Activated CD8-positive, alpha-beta memory T cell treated with anti-CD3 and anti-CD28 coated beads, Interleukin-2, amount 10 ng/mL, durations not matched to agents 7 days and 5 days (primary cell): ENCODE results near the gene F11R. TPM values are rescaled to one million over a fixed set of nuclear protein-coding genes. Genes with fewer than 3 reads are reported as not detected.
"Not testable (repeated sequence)": the region's sequence is repeated elsewhere in the genome, so short reads cannot be mapped to it uniquely, and the experiment has no call there.

ENCODE experiments used
- ATAC-seq: fragments of 150-1000 bp; cut with Tn5 transposase; one replicate; pipeline ENCODE4 v1.10.0; 2021; ENCODE audit warnings: moderate library complexity
- CTCF ChIA-PET: fragments of 350-600 bp; sonication (Branson Sonifier 250); formaldehyde crosslinking; loops from one replicate; lab custom pipeline; 2021; ENCODE audit warnings: antibody characterized with exemption; lab: Charles Lee
- DNase-seq: peaks from one replicate; pipeline ENCODE4 v3.0.0-alpha.2; 2020
- H3K27ac Mint-ChIP-seq: one replicate; pipeline ENCODE4 v1.8.0; 2021; ENCODE audit warnings: mild to moderate bottlenecking, mixed read lengths
- H3K27me3 Mint-ChIP-seq: one replicate; pipeline ENCODE4 v1.8.0; 2021; ENCODE audit warnings: mixed read lengths
- H3K36me3 Mint-ChIP-seq: one replicate; pipeline ENCODE4 v1.8.0; 2021; ENCODE audit warnings: mild to moderate bottlenecking, mixed read lengths
- H3K4me1 Mint-ChIP-seq: one replicate; pipeline ENCODE4 v1.8.0; 2021; ENCODE audit warnings: mixed read lengths
- H3K4me3 Mint-ChIP-seq: one replicate; pipeline ENCODE4 v1.8.0; 2021; ENCODE audit warnings: mild to moderate bottlenecking, moderate library complexity, mixed read lengths
- H3K9me3 Mint-ChIP-seq: one replicate; pipeline ENCODE4 v1.8.0; 2022; ENCODE audit warnings: low read depth, mixed read lengths
- total RNA-seq, 2 experiments: library from RNA; stranded (reverse); gene quantifications; one replicate each; pipeline ENCODE4 v1.2.3, GENCODE V29; 2021

Gene F11R
- total RNA-seq, 2 experiments from 2014 or later, result 13.5 to 14.0 TPM

DNA sequence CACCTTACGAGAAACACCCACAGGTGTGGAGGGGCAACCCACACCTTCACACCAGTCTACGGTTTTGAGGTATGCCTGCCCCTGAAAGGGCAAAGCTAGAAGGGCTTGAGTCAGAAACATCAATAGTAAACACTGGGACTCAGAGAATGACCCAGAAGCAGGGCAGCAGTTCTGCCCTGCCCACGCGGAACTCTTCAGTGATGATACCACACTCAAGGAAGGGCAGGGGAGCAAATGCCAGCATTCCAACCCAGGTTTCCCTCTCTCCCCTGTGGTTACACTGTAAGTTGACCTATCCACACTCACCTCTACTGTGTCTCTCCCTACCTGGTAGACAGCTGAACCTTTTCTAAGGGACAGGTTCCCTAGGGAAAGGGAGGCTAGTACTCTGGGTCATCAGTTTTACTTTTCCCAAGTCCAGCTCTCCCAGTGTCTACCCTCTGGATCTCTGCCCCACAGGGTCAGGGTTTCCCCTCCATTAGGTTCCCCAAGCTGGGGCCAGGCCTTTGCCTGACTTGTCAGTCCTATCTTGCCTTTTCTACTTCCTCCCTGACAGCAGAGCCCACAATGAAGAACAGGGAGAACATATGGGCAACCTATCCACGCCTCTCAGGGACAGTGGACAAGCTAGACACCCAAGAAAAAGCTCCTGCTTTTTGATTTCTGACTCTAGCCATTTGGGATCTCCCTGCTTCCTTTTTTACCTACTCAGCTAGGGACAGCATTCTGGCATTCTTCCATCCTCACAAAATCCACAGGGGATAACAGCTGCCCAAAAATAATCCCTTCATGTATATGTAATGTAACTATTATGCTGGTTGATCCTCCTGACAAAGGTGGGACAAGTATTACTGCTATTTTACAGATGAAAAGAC is 3.0 kb downstream of the F11R start:
- peaks cover 2% of the 10 kb centered on the region for H3K36me3 Mint-ChIP-seq
- peaks cover 44% of the 10 kb centered on the region for H3K4me1 Mint-ChIP-seq
- no peak for DNase-seq
- CTCF ChIA-PET, result interaction anchor here (0.8 to 1.7 kb wide), 6 partner anchors 20 to 241 kb away, joined by 3 to 6 read pairs (median 4); partner anchors contain the start of gene TSTD1
- H3K4me3 Mint-ChIP-seq, result no peak overlapping the region
- no peaks in the 10 kb centered on the region for H3K27me3 Mint-ChIP-seq
- no peak for ATAC-seq
- no peak overlapping the region for H3K27ac Mint-ChIP-seq
- no peaks in the 10 kb centered on the region for H3K9me3 Mint-ChIP-seq

DNA sequence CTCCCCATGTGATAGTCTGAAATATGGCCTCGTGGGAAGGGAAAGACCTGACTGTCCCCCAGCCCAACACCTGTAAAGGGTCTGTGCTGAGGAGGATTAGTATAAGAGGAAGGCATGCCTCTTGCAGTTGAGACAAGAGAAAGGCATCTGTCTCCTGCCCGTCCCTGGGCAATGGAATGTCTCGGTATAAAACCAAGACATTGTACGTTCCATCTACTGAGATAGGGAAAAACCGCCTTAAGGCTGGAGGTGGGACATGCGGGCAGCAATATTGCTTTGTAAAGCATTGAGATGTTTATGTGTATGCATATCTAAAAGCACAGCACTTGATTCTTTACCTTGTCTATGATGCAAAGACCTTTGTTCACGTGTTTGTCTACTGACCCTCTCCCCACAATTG is 3.8 kb downstream of the F11R start:
- not testable (repeated sequence) for H3K27me3 Mint-ChIP-seq, H3K4me3 Mint-ChIP-seq, H3K27ac Mint-ChIP-seq, H3K9me3 Mint-ChIP-seq, H3K36me3 Mint-ChIP-seq, ATAC-seq, DNase-seq
- peaks cover 47% of the 10 kb centered on the region for H3K4me1 Mint-ChIP-seq
- CTCF ChIA-PET, result interaction anchor here (1.7 kb wide), 1 partner anchor 80 kb away, joined by 6 read pairs; no protein-coding TSS in a partner anchor

DNA sequence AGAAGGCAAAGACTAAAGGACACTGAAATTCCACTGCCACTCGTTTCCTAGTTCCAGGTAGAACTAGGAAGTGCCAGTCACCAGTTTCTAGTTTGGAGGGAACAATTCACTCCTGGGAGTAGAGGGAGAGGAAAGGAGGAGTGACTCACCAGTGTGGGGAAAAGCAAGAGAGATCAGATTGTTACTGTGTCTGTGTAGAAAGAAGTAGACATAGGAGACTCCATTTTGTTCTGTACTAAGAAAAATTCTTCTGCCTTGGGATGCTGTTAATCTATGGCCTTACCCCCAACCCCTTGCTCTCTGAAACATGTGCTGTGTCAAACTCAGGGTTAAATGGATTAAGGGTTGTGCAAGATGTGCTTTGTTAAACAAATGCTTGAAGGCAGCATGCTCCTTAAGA is 4.3 kb downstream of the F11R start:
- H3K4me3 Mint-ChIP-seq, ATAC-seq, H3K9me3 Mint-ChIP-seq, CTCF ChIA-PET, H3K27me3 Mint-ChIP-seq, DNase-seq, H3K36me3 Mint-ChIP-seq: not testable (repeated sequence)
- peaks cover 48% of the 10 kb centered on the region for H3K4me1 Mint-ChIP-seq
- H3K27ac Mint-ChIP-seq, result peak overlapping the region; percentile 16

DNA sequence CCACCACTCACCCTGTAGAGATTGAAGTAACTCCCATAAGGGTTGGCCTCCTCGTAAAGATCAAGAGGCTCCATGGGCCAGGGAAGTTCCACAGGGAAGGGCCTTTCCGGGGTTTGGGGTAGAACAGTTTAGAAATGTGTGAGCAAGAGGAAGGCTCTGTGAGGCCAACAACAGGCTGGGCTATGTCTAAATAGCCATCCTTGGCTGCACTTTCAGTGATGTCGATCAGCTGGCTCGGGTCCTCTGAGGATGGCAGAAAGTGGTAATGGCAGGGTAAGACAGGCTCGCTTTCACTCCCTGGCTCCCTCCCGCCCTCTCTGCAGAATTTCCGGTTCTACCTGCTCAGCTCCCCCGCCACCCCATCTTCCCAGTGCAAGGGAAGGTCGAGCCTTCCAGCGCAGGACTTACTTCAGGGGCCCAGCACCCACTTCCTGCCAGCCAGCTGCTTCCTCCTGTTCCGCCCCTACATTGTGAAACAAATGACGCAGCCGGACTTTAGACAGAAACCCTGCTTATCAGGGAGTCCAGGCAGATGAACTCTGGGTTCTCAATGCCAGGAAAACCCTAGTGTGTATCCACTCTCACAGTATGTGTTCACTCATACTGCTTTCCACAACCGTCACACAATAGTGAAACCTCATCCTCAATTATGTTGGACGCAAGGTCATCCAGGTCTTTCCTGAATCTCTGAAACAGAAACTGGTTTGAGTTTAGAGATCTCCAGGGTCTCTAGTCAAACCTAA is 7.3 kb downstream of the F11R start:
- CTCF ChIA-PET, result interaction anchor here (0.8 to 2.7 kb wide), 13 partner anchors 9 to 177 kb away, joined by 3 to 9 read pairs (median 5); partner anchors contain the start of genes KLHDC9 and TSTD1
- no peaks in the 10 kb centered on the region for H3K27me3 Mint-ChIP-seq
- peak overlapping the region; percentile 97 for H3K27ac Mint-ChIP-seq
- no peaks in the 10 kb centered on the region for H3K9me3 Mint-ChIP-seq
- H3K36me3 Mint-ChIP-seq, result peaks cover 1% of the 10 kb centered on the region
- ATAC-seq (peak; percentile 89), DNase-seq (peak; percentile 86)
- H3K4me1 Mint-ChIP-seq, result peaks cover 32% of the 10 kb centered on the region
- H3K4me3 Mint-ChIP-seq, result peak overlapping the region; percentile 75

DNA sequence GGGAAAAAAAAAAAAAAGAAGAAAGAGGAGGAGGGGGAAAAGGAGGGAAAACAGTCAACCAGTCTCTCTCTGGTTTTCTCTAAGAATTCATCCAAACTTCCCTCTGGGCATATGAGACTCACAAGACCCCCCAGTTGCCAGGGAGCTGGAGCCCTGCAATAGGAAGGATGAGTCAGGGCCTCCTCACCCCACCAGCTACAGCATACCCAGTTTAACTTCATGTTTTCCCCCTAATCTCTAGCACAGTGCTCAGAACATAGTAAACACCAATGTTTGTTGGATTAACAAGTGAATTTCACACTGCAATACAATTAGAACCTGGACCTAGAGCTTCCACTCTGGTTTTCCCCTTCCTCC is 7.8 kb downstream of the F11R start:
- DNase-seq, result no peak
- ATAC-seq, result peak; percentile 37
- Mint-ChIP-seq H3K36me3 (peaks cover 1% of the 10 kb centered on the region), H3K4me1 (peaks cover 28% of the 10 kb centered on the region), H3K9me3 (no peaks in the 10 kb centered on the region), H3K27me3 (no peaks in the 10 kb centered on the region), H3K4me3 (peak overlapping the region; percentile 75), H3K27ac (peak overlapping the region; percentile 97)
- CTCF ChIA-PET, result interaction anchor here (0.8 to 2.7 kb wide), 13 partner anchors 8 to 177 kb away, joined by 3 to 9 read pairs (median 5); partner anchors contain the start of genes KLHDC9 and TSTD1

DNA sequence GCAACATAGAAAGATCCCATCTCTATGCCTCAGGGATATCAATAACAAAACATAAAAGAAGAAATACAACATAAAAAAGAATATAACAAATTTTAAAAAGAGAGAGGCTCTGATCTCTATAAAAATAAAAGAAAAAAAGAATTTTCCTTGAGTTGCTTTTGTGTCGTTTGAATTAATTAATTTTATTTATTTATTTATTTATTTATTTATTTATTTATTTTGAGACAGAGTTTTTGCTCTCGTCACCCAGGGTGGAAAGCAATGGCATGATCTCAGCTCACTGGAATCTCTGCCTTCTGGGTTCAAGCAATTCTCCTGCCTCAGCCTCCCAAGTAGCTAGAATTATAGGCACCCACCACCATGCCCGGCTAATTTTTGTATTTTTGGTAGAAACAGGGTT is 8.5 kb downstream of the F11R start:
- ATAC-seq (no peak), DNase-seq (no peak)
- H3K36me3 Mint-ChIP-seq, result peaks cover 1% of the 10 kb centered on the region
- H3K27ac Mint-ChIP-seq, result peak overlapping the region; percentile 97
- no peak overlapping the region for H3K4me3 Mint-ChIP-seq
- H3K4me1 Mint-ChIP-seq, result peaks cover 28% of the 10 kb centered on the region
- no peaks in the 10 kb centered on the region for H3K27me3 Mint-ChIP-seq
- CTCF ChIA-PET, result interaction anchor here (0.5 to 2.7 kb wide), 10 partner anchors 11 to 176 kb away, joined by 3 to 9 read pairs (median 6); partner anchors contain the start of genes ITLN2, KLHDC9 and TSTD1
- H3K9me3 Mint-ChIP-seq, result no peaks in the 10 kb centered on the region

DNA sequence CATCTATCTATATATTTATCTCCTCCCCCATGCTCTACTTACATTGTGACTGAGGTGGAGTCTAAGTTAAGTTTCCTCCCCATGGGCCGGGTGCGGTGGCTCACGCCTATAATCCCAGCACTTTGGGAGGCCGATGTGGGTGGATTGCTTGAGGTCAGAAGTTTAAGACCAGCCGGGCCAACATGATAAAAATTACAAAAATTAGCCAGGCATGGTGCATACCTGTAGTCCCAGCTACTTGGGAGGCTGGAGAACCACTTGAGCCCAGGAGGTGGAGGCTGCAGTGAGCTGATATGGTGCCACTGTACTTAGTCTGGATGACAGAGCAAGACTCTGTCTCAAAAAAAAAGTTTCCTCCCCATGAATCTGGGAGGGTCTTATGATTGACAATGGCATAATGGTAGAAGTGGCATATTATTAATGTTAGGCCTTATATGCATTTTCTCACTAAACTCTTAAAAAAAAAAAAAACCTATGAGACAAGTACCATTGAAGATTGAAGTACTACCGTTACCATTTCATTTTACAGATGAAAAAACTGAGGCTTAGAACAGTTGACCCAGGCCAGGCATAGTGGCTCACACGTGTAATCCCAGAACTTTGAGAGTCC is 11.2 kb downstream of the F11R start:
- H3K36me3 Mint-ChIP-seq, result peaks cover 2% of the 10 kb centered on the region
- no peaks in the 10 kb centered on the region for H3K27me3 Mint-ChIP-seq
- peaks cover 27% of the 10 kb centered on the region for H3K4me1 Mint-ChIP-seq
- H3K27ac Mint-ChIP-seq, result no peak overlapping the region
- no peaks in the 10 kb centered on the region for H3K9me3 Mint-ChIP-seq
- ATAC-seq, result no peak
- CTCF ChIA-PET, result interaction anchor here (1.1 to 1.7 kb wide), 4 partner anchors 11 to 88 kb away, joined by 3 to 5 read pairs (median 4); partner anchors contain the start of gene F11R
- DNase-seq, result no peak
- H3K4me3 Mint-ChIP-seq, result no peak overlapping the region

DNA sequence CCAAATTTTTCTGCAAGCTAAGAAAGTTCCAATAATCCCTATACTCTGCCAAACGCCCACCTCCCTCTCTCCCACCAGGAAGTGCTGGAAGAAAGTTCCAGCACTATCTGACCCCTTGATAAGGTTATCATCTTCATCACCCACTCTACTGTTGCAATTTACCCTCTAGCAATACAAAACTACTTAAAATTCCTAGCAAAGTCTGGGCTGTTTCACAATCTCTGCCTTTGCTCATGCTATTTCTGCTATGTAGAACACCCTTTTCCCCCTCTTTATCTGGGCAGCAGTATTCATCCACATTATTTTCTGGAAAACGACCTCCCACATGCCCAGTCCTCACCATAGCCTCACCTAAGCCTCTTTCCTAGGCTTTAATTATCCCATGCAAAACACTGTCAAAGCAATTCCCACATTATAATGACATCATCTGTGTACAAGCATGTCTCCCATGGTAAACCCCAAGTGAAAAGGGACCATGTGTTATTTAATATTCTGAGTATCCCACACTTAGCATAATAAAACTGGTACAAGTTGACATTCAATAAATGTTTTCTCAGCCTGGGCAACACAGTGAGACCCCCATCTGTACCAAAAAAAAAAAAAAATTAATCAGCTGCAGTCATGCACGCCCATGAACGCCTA is 12.0 kb downstream of the F11R start:
- H3K36me3 Mint-ChIP-seq, result peaks cover 2% of the 10 kb centered on the region
- no peak overlapping the region for H3K4me3 Mint-ChIP-seq
- CTCF ChIA-PET, result interaction anchor here (1.0 to 1.7 kb wide), 3 partner anchors 19 to 88 kb away, joined by 3 to 5 read pairs (median 3); no protein-coding TSS in a partner anchor
- H3K27me3 Mint-ChIP-seq, result no peaks in the 10 kb centered on the region
- ATAC-seq (no peak), DNase-seq (no peak)
- H3K9me3 Mint-ChIP-seq, result no peaks in the 10 kb centered on the region
- peaks cover 24% of the 10 kb centered on the region for H3K4me1 Mint-ChIP-seq
- no peak overlapping the region for H3K27ac Mint-ChIP-seq

DNA sequence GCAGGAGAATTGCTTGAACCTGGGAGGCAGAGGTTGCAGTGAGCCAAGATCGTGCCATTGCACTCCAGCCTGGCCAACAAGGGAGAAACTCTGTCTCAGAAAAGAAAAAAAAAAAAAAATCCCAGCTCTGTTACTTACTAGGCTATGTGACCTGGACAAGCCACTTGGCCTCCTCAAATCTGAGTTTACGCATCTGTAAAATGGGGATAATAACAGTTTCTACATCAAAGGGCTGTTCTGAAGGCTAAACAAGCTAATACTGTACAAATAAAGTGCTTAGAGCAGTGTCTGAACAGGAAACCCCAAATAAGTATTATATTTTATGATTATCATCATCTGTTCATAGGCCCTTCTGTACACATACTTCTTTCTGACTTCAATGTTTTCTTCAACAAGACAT is 13.6 kb downstream of the F11R start:
- Mint-ChIP-seq H3K4me1 (peaks cover 12% of the 10 kb centered on the region), H3K27ac (no peak overlapping the region), H3K36me3 (peaks cover 2% of the 10 kb centered on the region), H3K27me3 (no peaks in the 10 kb centered on the region), H3K9me3 (no peaks in the 10 kb centered on the region), H3K4me3 (no peak overlapping the region)
- CTCF ChIA-PET, result interaction anchor here (1.0 kb wide), 1 partner anchor 90 kb away, joined by 5 read pairs; no protein-coding TSS in a partner anchor
- DNase-seq (no peak), ATAC-seq (no peak)

DNA sequence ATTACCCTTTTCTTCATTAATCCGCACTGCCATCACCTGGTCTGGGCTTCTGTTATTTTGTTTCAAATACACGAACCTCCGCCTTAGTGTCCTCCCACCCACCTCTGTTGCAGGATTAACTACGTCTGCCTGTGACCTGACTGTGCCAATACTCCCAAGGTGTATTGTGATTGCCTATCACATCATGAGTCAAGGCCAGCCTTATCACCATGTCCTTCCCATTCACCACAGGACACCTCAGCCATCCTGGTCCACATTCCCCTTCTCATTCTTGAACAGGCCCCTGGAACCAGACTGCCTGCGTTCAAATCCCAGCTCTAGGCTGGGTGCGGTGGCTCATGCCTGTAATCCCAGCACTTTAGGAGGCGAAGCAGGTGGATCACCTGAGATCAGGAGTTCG is 14.4 kb downstream of the F11R start:
- H3K4me3 Mint-ChIP-seq, result no peak overlapping the region
- peaks cover 7% of the 10 kb centered on the region for H3K4me1 Mint-ChIP-seq
- H3K9me3 Mint-ChIP-seq, result no peaks in the 10 kb centered on the region
- ATAC-seq, result no peak
- no peak for DNase-seq
- no peaks in the 10 kb centered on the region for H3K27me3 Mint-ChIP-seq
- peaks cover 1% of the 10 kb centered on the region for H3K36me3 Mint-ChIP-seq
- CTCF ChIA-PET, result interaction anchor here (1.0 to 1.7 kb wide), 2 partner anchors 10 to 91 kb away, joined by 4 to 5 read pairs; no protein-coding TSS in a partner anchor
- H3K27ac Mint-ChIP-seq, result no peak overlapping the region

DNA sequence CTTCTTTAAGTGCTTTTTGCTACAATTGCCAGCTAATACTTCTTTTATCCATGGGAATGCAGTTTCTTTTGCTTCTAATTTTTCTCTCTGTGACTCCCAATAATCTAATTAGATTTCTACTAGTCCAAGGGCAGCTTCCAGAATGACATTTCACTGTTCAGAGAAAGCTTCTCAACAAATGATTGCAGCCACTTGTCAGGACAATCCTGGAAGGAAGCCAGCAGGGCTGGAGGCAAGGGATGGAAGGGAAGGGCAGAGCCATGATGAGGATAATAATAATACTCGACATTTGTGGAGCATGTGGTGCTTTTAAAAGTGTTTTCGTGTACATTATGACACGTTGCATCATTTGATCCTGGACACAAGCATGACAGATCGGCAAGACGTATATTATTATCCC is 19.4 kb downstream of the F11R start:
- no peak for DNase-seq
- H3K4me3 Mint-ChIP-seq, result no peak overlapping the region
- ATAC-seq, result no peak
- H3K36me3 Mint-ChIP-seq, result peaks cover 3% of the 10 kb centered on the region
- H3K27me3 Mint-ChIP-seq, result no peaks in the 10 kb centered on the region
- CTCF ChIA-PET, result interaction anchor here (1.7 to 2.6 kb wide), 2 partner anchors 11 kb away, joined by 5 to 8 read pairs; no protein-coding TSS in a partner anchor
- no peak overlapping the region for H3K27ac Mint-ChIP-seq
- peaks cover 6% of the 10 kb centered on the region for H3K4me1 Mint-ChIP-seq
- H3K9me3 Mint-ChIP-seq, result no peaks in the 10 kb centered on the region

DNA sequence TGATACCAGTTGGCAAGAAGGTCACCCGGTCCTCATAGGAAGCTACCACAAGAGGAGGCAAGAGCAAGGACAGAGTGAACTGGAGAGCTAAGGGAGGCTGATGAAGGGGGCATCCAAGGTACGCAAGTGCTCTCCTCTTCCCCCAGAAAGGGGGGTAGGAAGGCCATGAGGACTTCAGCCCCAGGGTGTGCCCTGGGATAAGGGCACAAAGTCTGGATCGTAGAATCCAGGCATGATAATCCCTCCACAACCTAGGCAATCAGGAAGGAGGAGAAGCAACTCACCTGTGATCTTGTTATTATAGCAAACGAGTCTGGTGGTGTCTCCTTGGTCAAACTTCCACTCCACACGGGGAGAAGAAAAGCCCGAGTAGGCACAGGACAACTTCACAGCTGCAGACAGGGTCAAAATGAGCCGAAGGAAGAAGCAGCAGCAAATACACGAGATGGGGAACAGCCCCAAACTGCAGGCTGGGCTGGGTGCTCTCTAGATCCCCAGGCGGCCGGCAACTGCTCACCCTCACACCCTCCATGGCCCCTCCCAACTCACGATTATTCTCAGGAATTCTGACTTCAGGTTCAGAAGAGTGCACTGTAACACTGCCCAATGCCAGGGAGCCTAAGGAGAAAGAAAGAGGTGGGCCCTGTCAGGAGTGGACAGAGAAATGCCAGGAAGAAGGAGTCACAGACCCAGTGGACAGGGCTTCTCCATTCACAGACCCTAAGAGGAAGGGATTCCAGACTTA is 20.0 kb downstream of the F11R start:
- peaks cover 6% of the 10 kb centered on the region for H3K4me1 Mint-ChIP-seq
- ATAC-seq (no peak), DNase-seq (no peak)
- peaks cover 2% of the 10 kb centered on the region for H3K36me3 Mint-ChIP-seq
- CTCF ChIA-PET, result interaction anchor here (1.0 to 2.6 kb wide), 3 partner anchors 11 to 96 kb away, joined by 5 to 8 read pairs (median 5); no protein-coding TSS in a partner anchor
- no peak overlapping the region for H3K27ac Mint-ChIP-seq
- H3K9me3 Mint-ChIP-seq, result no peaks in the 10 kb centered on the region
- no peaks in the 10 kb centered on the region for H3K27me3 Mint-ChIP-seq
- H3K4me3 Mint-ChIP-seq, result no peak overlapping the region
